ENCODE results near the gene HS6ST3. TPM values are rescaled to one million over a fixed set of nuclear protein-coding genes. Genes with fewer than 3 reads are reported as not detected.

Gene HS6ST3
- total RNA-seq, 1 experiment from 2014 or later: 1.2 TPM

GRCh38 chr13:96422002-96422401 is 332.1 kb downstream of the HS6ST3 start (continued):
- no peak for TF ChIP-seq ZSCAN18 (CRISPR knock-in tag; IDR thresholded peaks at IDR 0.05)
- no peak for TF ChIP-seq FOXJ3 (CRISPR knock-in tag; IDR thresholded peaks at IDR 0.05; ENCODE audit: borderline replicate concordance)
- no peak for TF ChIP-seq ZBTB43 (CRISPR knock-in tag; IDR thresholded peaks at IDR 0.05)
- no peak for TF ChIP-seq ZMAT4 (CRISPR knock-in tag; IDR thresholded peaks at IDR 0.05)
- TF ChIP-seq GABPB1 (CRISPR knock-in tag; IDR thresholded peaks at IDR 0.05): no peak
- TF ChIP-seq ZNF512 (CRISPR knock-in tag; IDR thresholded peaks at IDR 0.05; ENCODE audit: borderline replicate concordance): no peak
- TF ChIP-seq CTCF (IDR thresholded peaks at IDR 0.05): no peak
- TF ChIP-seq ZNF138 (CRISPR knock-in tag; conservative IDR thresholded peaks at IDR 0.05): no peak
- no peak for TF ChIP-seq ZNF396 (CRISPR knock-in tag; IDR thresholded peaks at IDR 0.05; ENCODE audit: borderline replicate concordance)

GRCh38 chr13:96426167-96426566 is 336.3 kb downstream of the HS6ST3 start:
- no peak overlapping the region for H3K4me3 Mint-ChIP-seq
- H3K27me3 Mint-ChIP-seq (ENCODE audit: low read depth): no peaks in the 10 kb centered on the region
- H3K27ac Mint-ChIP-seq: no peak overlapping the region
- ATAC-seq: no peak
- CTCF ChIA-PET: no interaction called here
- TF ChIP-seq JAZF1 (CRISPR knock-in tag; IDR thresholded peaks at IDR 0.05) (no peak), ZNF263 (CRISPR knock-in tag; IDR thresholded peaks at IDR 0.05; ENCODE audit: low read depth) (no peak), GTF2I (CRISPR knock-in tag; conservative IDR thresholded peaks at IDR 0.05) (no peak), ZNF396 (CRISPR knock-in tag; IDR thresholded peaks at IDR 0.05; ENCODE audit: borderline replicate concordance) (no peak), MXD4 (CRISPR knock-in tag; IDR thresholded peaks at IDR 0.05; ENCODE audit: borderline replicate concordance) (no peak), STAT6 (CRISPR knock-in tag; conservative IDR thresholded peaks at IDR 0.05; ENCODE audit: low read depth) (no peak), E2F1 (CRISPR knock-in tag; IDR thresholded peaks at IDR 0.05) (no peak), FOXJ3 (CRISPR knock-in tag; IDR thresholded peaks at IDR 0.05; ENCODE audit: borderline replicate concordance) (no peak), PRDM15 (CRISPR knock-in tag; IDR thresholded peaks at IDR 0.05) (no peak), CTCF (IDR thresholded peaks at IDR 0.05) (no peak), ATF1 (CRISPR knock-in tag; IDR thresholded peaks at IDR 0.05) (no peak)
- no peaks in the 10 kb centered on the region for H3K4me1 Mint-ChIP-seq
- no peaks in the 10 kb centered on the region for H3K36me3 Mint-ChIP-seq
- POLR2A ChIA-PET: no interaction called here
- peaks cover 4% of the 10 kb centered on the region for H3K9me3 Mint-ChIP-seq
- DNase-seq (ENCODE audit: low spot score): no peak

Data from WTC11 (cell line).